ENCODE results near the gene TRIM2.

Gene TRIM2

GRCh38 chr4:153275380-153276276 is 71.4 kb downstream of the TRIM2 start:
- DNase-seq (ENCODE audit: insufficient read length, low spot score), result no peak
- no peak for FAIRE-seq
- no peak for TF ChIP-seq CTCF (IDR thresholded peaks at IDR 0.05; ENCODE audit: insufficient read depth, missing control alignments)

GRCh38 chr4:153276971-153277370 is 72.7 kb downstream of the TRIM2 start:
- no peak for TF ChIP-seq CTCF (IDR thresholded peaks at IDR 0.05; ENCODE audit: insufficient read depth, missing control alignments)
- DNase-seq (ENCODE audit: insufficient read length, low spot score), result no peak
- FAIRE-seq, result no peak

- no peak for DNase-seq (ENCODE audit: insufficient read length, low spot score)
- no peak for FAIRE-seq
- TF ChIP-seq CTCF (IDR thresholded peaks at IDR 0.05; ENCODE audit: insufficient read depth, missing control alignments), result no peak
Measured at GRCh38 chr4:153281476-153281875, 77.2 kb downstream of the TRIM2 start.

DNA sequence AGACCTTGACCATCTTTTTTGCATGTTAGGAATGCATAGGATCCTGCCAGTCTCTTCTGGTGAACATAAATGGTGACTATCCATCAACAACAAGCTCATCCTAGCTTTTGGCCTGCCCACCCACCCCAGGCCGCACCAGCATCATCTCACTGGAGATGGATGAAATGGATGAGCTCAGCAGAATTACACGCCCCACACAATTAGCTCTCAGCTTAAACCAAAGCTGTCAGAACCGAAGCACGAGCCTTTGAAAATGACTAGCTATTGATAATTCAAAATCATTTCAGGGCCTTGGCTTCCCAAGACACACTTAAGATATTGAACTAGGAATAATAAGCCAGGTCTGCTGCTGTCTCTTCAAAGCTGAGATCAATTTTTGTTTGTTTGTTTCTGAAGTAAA is 77.8 kb downstream of the TRIM2 start:
- FAIRE-seq, result no peak
- no peak for TF ChIP-seq CTCF (IDR thresholded peaks at IDR 0.05; ENCODE audit: insufficient read depth, missing control alignments)
- no peak for DNase-seq (ENCODE audit: insufficient read length, low spot score)

DNA sequence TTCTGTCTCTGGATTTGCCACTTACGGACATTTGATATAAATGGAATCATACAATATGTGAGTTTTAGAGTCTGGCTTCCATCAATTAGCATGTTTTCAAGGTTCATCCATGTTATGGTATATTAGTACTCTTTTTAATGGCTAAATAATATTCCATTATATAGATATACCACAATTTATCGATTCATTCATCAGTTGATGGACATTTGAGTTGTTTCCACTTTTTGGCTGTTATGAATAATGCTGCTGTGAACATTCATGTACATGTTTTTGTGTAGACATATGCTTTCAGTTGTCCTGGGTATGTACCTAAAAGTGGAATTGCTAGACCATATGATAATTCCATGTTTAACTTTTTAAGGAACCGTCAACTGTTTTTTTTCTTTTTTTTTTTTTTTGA is 79.0 kb downstream of the TRIM2 start:
- DNase-seq (ENCODE audit: insufficient read length, low spot score), result no peak
- no peak for TF ChIP-seq CTCF (IDR thresholded peaks at IDR 0.05; ENCODE audit: insufficient read depth, missing control alignments)
- no peak for FAIRE-seq

GRCh38 chr4:153290134-153290533 is 85.9 kb downstream of the TRIM2 start:
- FAIRE-seq (no peak), DNase-seq (ENCODE audit: insufficient read length, low spot score) (no peak)
- no peak for TF ChIP-seq CTCF (IDR thresholded peaks at IDR 0.05; ENCODE audit: insufficient read depth, missing control alignments)

DNA sequence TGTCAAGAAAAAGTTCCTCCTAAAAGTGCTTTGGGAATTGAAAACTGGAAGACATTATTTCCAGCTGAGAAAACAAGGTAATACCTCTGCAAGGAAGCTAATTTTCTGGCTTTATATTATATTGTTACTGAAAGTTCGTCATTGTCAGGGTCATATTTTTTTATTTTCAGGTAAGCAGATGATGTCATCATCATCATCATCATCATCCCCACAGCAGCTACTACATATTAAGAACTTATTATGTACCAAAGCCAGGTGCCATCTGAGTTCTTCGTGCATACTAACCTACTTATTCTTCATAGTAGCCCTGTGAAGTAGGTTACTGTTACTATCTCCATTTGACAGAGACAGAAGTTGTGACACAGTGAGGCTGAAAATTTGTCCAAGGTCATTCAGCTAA is 87.3 kb downstream of the TRIM2 start:
- no peak for DNase-seq (ENCODE audit: insufficient read length, low spot score)
- TF ChIP-seq CTCF (IDR thresholded peaks at IDR 0.05; ENCODE audit: insufficient read depth, missing control alignments), result no peak
- no peak for FAIRE-seq

Data from D721Med (cell line).